HepG2 (cell line): ENCODE measurements around the gene EEF1AKMT4. TPM values are rescaled to one million over a fixed set of nuclear protein-coding genes. Genes with fewer than 3 reads are reported as not detected.

ENCODE experiments used
- ELF3 ChIP-seq: IDR thresholded peaks from 2 replicates; pipeline ENCODE4 v1.6.1; 2016; ENCODE audit warnings: missing genetic modification reagents, missing compliant biosample characterization
- IRF2 ChIP-seq: IDR thresholded peaks from 2 replicates; pipeline ENCODE4 v1.6.1; 2018; ENCODE audit warnings: missing genetic modification reagents, missing compliant biosample characterization
- JUND ChIP-seq: sonication (generic); formaldehyde crosslinking; IDR thresholded peaks from 2 replicates; pipeline ENCODE4 v1.8.0; 2022; ENCODE audit warnings: mild to moderate bottlenecking, missing genetic modification reagents
- KDM5A ChIP-seq: fragments of 200-600 bp; sonication (generic); IDR thresholded peaks from 2 replicates; pipeline ENCODE4 v1.7.0; 2018; ENCODE audit warnings: antibody characterized with exemption, mild to moderate bottlenecking, low read length, borderline replicate concordance
- MYC ChIP-seq: sonication (generic); formaldehyde crosslinking; IDR thresholded peaks from 2 replicates; pipeline ENCODE4 v1.9.0; 2021; ENCODE audit warnings: missing genetic modification reagents, borderline replicate concordance
- PHF20 ChIP-seq: sonication (generic); formaldehyde crosslinking; IDR thresholded peaks from 2 replicates; pipeline ENCODE4 v1.5.0; 2020; ENCODE audit warnings: mild to moderate bottlenecking, missing genetic modification reagents
- PITX1 ChIP-seq: sonication (generic); formaldehyde crosslinking; IDR thresholded peaks from 2 replicates; pipeline ENCODE4 v1.5.1; 2020; ENCODE audit warnings: mild to moderate bottlenecking, missing genetic modification reagents
- SOX6 ChIP-seq, 2 experiments: fragments of 450-650 bp in 1 of 2; sonication (generic) in 1 of 2; formaldehyde crosslinking in 1 of 2; IDR thresholded peaks; 2 replicates each; pipeline versions ENCODE4 v1.4.0 to v1.6.1; 2017 to 2020; ENCODE audit warnings: antibody characterized with exemption in 1 of 2, mild to moderate bottlenecking in 1 of 2, missing genetic modification reagents in 1 of 2
- SP4 ChIP-seq: sonication (generic); formaldehyde crosslinking; IDR thresholded peaks from 2 replicates; pipeline ENCODE4 v1.8.1; 2023; ENCODE audit warnings: mild to moderate bottlenecking, missing genetic modification reagents
- SUZ12 ChIP-seq: fragments of 150-350 bp; IDR thresholded peaks from 2 replicates; pipeline ENCODE4 v1.6.1; 2014; ENCODE audit warnings: low read depth, low read length
- ZBTB8A ChIP-seq: sonication (generic); formaldehyde crosslinking; IDR thresholded peaks from 2 replicates; pipeline ENCODE4 v1.4.0; 2020; ENCODE audit warnings: mild to moderate bottlenecking, low read depth, missing genetic modification reagents, borderline replicate concordance
- ZNF263 ChIP-seq: sonication (generic); formaldehyde crosslinking; IDR thresholded peaks from 2 replicates; pipeline ENCODE4 v1.4.0; 2020; ENCODE audit warnings: missing genetic modification reagents
- ZNF329 ChIP-seq: sonication (generic); formaldehyde crosslinking; IDR thresholded peaks from 2 replicates; pipeline ENCODE4 v1.9.0; 2021; ENCODE audit warnings: low read depth, mild to moderate bottlenecking, missing genetic modification reagents
- ZNF441 ChIP-seq: sonication (generic); formaldehyde crosslinking; IDR thresholded peaks from 2 replicates; pipeline ENCODE4 v1.7.0; 2021; ENCODE audit warnings: missing genetic modification reagents, borderline replicate concordance
- ZNF510 ChIP-seq: sonication (generic); formaldehyde crosslinking; IDR thresholded peaks from 2 replicates; pipeline ENCODE4 v1.4.0; 2020; ENCODE audit warnings: low read depth, mild to moderate bottlenecking, missing genetic modification reagents
- ZNF766 ChIP-seq: sonication (generic); formaldehyde crosslinking; IDR thresholded peaks from 2 replicates; pipeline ENCODE4 v1.5.0; 2020; ENCODE audit warnings: missing genetic modification reagents, borderline replicate concordance
- ZZZ3 ChIP-seq: sonication (generic); formaldehyde crosslinking; IDR thresholded peaks from 2 replicates; pipeline ENCODE4 v1.4.0; 2020; ENCODE audit warnings: missing genetic modification reagents, mild to moderate bottlenecking, borderline replicate concordance
- polyA plus RNA-seq, 8 experiments: library from polyadenylated mRNA; depleted of rRNA in 3 of 8; stranded (reverse) in 7 of 8; unstranded in 1 of 8; fragments of >200 nt; fragmentation: Illumina TruSeq in 4 of 8; extraction: Trizol in 4 of 8; gene quantifications; 2 replicates each; pipeline versions ENCODE4 v1.2.1 to v1.2.3, GENCODE V29; 2011 to 2016; ENCODE audit warnings: low read depth in 4 of 8, missing spikeins in 1 of 8, mixed read lengths in 1 of 8; ENCODE audit not compliant: insufficient read depth in 1 of 8
- total RNA-seq, 5 experiments: library from RNA; depleted of rRNA; stranded (reverse); fragments of >200 nt; fragmentation: Illumina TruSeq; extraction: Trizol; gene quantifications; 2 replicates each; pipeline ENCODE4 v1.2.3, GENCODE V29; 2016; ENCODE audit warnings: low read depth in 1 of 5
- TF ChIP-seq, protein P1 (sequence below): sonication (generic); formaldehyde crosslinking; IDR thresholded peaks from 2 replicates; pipeline ENCODE4 v1.5.1; 2020; ENCODE audit warnings: missing genetic modification reagents, mild to moderate bottlenecking, borderline replicate concordance
- TF ChIP-seq, protein P2 (sequence below): sonication (generic); formaldehyde crosslinking; IDR thresholded peaks from 2 replicates; pipeline ENCODE4 v1.9.0; 2021; ENCODE audit warnings: missing genetic modification reagents, borderline replicate concordance
- TF ChIP-seq, protein P3 (sequence below): IDR thresholded peaks from 2 replicates; pipeline ENCODE4 v1.6.1; 2016; ENCODE audit warnings: missing compliant biosample characterization, missing genetic modification reagents, borderline replicate concordance
- TF ChIP-seq, protein P4 (sequence below): IDR thresholded peaks from 2 replicates; pipeline ENCODE4 v1.6.1; 2012; ENCODE audit warnings: inconsistent platforms
- TF ChIP-seq, protein P5 (sequence below): IDR thresholded peaks from 2 replicates; pipeline ENCODE4 v1.6.1; 2018; ENCODE audit warnings: missing genetic modification reagents, mild to moderate bottlenecking, missing compliant biosample characterization

Gene EEF1AKMT4
- total and polyA plus RNA-seq, 2 of the 13 experiments (the other 11 are each of a cell fraction or from before 2014, with no cell fraction given), result 13.1 to 15.8 TPM

DNA sequence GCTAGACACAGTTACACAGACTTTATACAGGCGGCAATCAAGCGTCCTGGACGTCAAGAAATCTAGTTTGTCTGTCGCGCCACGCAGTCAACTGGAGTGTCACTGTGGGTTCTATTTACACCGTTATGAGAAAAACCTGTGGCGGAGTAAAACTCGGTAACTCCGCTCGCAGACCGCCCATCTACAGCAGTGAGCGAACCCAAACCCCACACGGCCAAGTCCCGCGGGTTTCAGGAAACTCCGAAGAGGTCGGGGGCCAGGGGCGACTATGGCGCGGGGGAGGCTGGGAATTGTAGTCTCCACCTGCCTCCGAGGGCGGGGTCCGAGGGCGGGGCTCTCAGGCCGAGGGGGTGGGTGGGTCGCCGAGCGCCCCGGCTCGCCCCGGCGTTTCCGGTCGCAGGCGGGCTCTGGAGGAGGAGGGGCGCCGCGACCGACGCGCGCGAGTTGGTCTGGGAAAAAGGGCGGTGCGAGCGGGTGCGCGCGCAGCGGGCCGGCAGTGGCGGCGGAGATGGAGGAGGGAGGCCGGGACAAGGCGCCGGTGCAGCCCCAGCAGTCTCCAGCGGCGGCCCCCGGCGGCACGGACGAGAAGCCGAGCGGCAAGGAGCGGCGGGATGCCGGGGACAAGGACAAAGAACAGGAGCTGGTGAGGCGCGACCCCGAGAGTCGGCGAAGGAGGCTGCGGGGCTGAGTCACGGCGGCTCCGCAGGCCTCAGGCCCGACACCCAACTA, 49.5 kb downstream of the EEF1AKMT4 start, which contains the start of gene PSMD2 (continued):
- TF ChIP-seq ZNF441 (peak; percentile 50; the same call in 1 of the 2 replicates), ZNF329 (CRISPR knock-in tag) (0 out of 2 replicates have a peak, but pooled peaks have one; percentile 1), IRF2 (CRISPR knock-in tag) (peak; percentile 74; the same call in 1 of the 2 replicates), ZNF510 (CRISPR knock-in tag) (no peak), KDM5A (peak; percentile 63; the same call in 1 of the 2 replicates), SUZ12 (peak; percentile 60), SP4 (peak; percentile 63), ZZZ3 (peak; percentile 68; the same call in 1 of the 2 replicates), ZNF766 (CRISPR knock-in tag) (0 out of 2 replicates have a peak, but pooled peaks have one; percentile 79), PITX1 (CRISPR knock-in tag) (no peak; the same call in 1 of the 2 replicates), MYC (CRISPR knock-in tag) (no peak; the same call in 1 of the 2 replicates), ZBTB8A (CRISPR knock-in tag) (no peak), ZNF263 (CRISPR knock-in tag) (0 out of 2 replicates have a peak, but pooled peaks have one; percentile 16), SOX6 (IDR thresholded peaks at IDR 0.05) (no peak), SOX6 (CRISPR knock-in tag; IDR thresholded peaks at IDR 0.05) (peak; percentile 24; the same call in 1 of the 2 replicates), ELF3 (CRISPR knock-in tag) (peak; percentile 59), PHF20 (CRISPR knock-in tag) (peak; percentile 77), JUND (CRISPR knock-in tag) (0 out of 2 replicates have a peak, but pooled peaks have one; percentile 20)
- TF ChIP-seq, protein P1, sequence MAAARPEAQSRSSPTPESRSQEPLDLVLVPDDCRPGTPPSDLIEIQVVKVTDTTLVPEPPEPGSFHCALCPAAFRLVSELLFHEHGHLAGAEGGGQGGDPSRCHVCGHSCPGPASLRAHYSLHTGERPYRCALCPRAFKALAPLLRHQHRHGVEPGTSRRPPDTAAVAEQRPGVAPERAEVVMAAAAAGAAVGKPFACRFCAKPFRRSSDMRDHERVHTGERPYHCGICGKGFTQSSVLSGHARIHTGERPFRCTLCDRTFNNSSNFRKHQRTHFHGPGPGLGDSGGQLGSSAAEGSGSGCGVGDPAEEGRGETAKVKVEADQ (CRISPR knock-in tag), result no peak
- TF ChIP-seq, protein P2, sequence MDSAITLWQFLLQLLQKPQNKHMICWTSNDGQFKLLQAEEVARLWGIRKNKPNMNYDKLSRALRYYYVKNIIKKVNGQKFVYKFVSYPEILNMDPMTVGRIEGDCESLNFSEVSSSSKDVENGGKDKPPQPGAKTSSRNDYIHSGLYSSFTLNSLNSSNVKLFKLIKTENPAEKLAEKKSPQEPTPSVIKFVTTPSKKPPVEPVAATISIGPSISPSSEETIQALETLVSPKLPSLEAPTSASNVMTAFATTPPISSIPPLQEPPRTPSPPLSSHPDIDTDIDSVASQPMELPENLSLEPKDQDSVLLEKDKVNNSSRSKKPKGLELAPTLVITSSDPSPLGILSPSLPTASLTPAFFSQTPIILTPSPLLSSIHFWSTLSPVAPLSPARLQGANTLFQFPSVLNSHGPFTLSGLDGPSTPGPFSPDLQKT, result 0 out of 2 replicates have a peak, but pooled peaks have one; percentile 55
- TF ChIP-seq, protein P3, sequence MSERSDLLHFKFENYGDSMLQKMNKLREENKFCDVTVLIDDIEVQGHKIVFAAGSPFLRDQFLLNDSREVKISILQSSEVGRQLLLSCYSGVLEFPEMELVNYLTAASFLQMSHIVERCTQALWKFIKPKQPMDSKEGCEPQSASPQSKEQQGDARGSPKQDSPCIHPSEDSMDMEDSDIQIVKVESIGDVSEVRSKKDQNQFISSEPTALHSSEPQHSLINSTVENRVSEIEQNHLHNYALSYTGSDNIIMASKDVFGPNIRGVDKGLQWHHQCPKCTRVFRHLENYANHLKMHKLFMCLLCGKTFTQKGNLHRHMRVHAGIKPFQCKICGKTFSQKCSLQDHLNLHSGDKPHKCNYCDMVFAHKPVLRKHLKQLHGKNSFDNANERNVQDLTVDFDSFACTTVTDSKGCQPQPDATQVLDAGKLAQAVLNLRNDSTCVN (CRISPR knock-in tag), result 0 out of 2 replicates have a peak, but pooled peaks have one; percentile 35
- TF ChIP-seq, protein P4, sequence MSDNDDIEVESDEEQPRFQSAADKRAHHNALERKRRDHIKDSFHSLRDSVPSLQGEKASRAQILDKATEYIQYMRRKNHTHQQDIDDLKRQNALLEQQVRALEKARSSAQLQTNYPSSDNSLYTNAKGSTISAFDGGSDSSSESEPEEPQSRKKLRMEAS, result peak; percentile 13; the same call in 1 of the 2 replicates
- TF ChIP-seq, protein P5, sequence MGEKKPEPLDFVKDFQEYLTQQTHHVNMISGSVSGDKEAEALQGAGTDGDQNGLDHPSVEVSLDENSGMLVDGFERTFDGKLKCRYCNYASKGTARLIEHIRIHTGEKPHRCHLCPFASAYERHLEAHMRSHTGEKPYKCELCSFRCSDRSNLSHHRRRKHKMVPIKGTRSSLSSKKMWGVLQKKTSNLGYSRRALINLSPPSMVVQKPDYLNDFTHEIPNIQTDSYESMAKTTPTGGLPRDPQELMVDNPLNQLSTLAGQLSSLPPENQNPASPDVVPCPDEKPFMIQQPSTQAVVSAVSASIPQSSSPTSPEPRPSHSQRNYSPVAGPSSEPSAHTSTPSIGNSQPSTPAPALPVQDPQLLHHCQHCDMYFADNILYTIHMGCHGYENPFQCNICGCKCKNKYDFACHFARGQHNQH, result peak; percentile 57; the same call in 1 of the 2 replicates
